Measurements from ENCODE around the gene PCGF5. TPM values are rescaled to one million over a fixed set of nuclear protein-coding genes. Genes with fewer than 3 reads are reported as not detected.
"Not testable (repeated sequence)": the region's sequence is repeated elsewhere in the genome, so short reads cannot be mapped to it uniquely, and the experiment has no call there.

The PCGF5 gene
- total RNA-seq, 2 donors from 2014 or later, result 35.7 to 41.3 TPM

- H3K4me1 ChIP-seq (replicated peaks), result no peaks in the 10 kb centered on the region
- H3K9me3 ChIP-seq, result no peaks in the 10 kb centered on the region
- intact Hi-C loops (cut with DNase I), result no loop called here
- H3K27ac ChIP-seq, result no peak overlapping the region
- no peaks in the 10 kb centered on the region for H3K36me3 ChIP-seq
- H3K27me3 ChIP-seq (replicated peaks; ENCODE audit: insufficient read depth), result no peaks in the 10 kb centered on the region
- TF ChIP-seq POLR2A (IDR thresholded peaks at IDR 0.05) (no peak), CTCF (IDR thresholded peaks at IDR 0.05) (no peak), POLR2AphosphoS5 (IDR thresholded peaks at IDR 0.05) (no peak)
- no peak overlapping the region for H3K4me3 ChIP-seq
- WGBS, result 82% methylated on average over 2 of the region's 2 CpGs
- no peak for DNase-seq (ENCODE audit: low spot score)
Observed at GRCh38 chr10:91312382-91312733, 91.9 kb downstream of the PCGF5 start.

DNA sequence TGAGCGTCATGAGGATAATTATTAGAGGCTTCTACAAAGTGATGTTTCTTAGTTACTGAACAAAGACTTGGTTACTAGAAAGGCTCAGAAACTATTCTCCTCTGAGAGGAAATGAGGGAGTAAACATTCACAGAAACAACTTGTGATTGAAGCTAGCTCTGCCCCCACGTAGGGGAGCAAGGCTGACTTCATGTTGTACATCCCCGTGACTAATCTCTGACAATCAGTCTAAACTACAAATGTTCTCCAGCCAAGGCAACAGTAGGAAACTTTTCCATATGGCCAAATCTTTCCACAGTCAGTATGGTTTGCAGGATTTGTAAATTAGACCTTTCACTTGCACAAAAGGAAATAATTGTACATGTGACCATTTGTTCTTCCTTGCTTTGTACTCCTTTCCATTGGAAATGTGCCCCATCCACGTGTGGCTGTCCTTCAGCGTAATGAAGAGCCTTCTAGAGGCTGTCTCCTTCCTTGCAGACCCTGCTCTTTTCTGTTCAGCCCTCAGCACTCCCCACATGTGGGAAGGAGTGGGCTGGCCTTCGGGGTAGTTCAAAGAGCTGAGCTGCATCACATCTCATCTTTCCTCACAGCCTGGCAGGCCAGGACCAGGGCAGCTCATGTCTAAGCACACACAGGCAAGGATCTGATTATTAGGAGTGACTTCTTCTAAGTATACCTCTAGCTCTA lies 93.5 kb downstream of the PCGF5 start:
- Histone ChIP-seq H3K36me3 (no peaks in the 10 kb centered on the region), H3K27me3 (replicated peaks; ENCODE audit: insufficient read depth) (no peaks in the 10 kb centered on the region), H3K9me3 (no peaks in the 10 kb centered on the region), H3K4me1 (replicated peaks) (no peaks in the 10 kb centered on the region), H3K4me3 (no peak overlapping the region), H3K27ac (no peak overlapping the region)
- 52% methylated on average over 6 of the region's 6 CpGs for WGBS
- no peak for DNase-seq (ENCODE audit: low spot score)
- intact Hi-C loops (cut with DNase I), result no loop called here
- TF ChIP-seq CTCF (IDR thresholded peaks at IDR 0.05) (no peak), POLR2AphosphoS5 (IDR thresholded peaks at IDR 0.05) (no peak), POLR2A (IDR thresholded peaks at IDR 0.05) (no peak)

DNA sequence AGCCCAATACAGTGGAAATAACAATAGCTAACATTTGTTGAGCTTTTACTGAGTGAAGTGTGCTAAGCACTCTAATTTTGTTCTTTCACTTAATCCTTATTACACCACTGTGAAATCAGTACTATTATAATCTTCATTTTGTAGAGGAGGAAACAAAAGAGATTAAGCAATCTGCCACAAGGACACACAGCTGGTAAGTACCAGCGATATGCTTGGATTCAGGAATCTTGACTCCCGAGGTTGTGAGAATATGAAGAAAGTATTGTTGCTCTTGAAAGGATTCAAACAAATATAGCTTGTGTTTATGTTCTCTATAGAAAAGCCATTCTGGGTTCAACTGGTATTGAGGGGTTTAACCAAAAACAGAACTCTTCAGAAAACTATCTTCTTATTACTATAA lies 96.0 kb downstream of the PCGF5 start:
- Histone ChIP-seq H3K4me3 (no peak overlapping the region), H3K9me3 (no peaks in the 10 kb centered on the region), H3K27me3 (replicated peaks; ENCODE audit: insufficient read depth) (no peaks in the 10 kb centered on the region), H3K36me3 (no peaks in the 10 kb centered on the region), H3K27ac (no peak overlapping the region), H3K4me1 (replicated peaks) (no peaks in the 10 kb centered on the region)
- 77% methylated on average over 2 of the region's 2 CpGs for WGBS
- no peak for DNase-seq (ENCODE audit: low spot score)
- TF ChIP-seq POLR2AphosphoS5 (IDR thresholded peaks at IDR 0.05), result no peak
- no peak for TF ChIP-seq POLR2A (IDR thresholded peaks at IDR 0.05)
- no peak for TF ChIP-seq CTCF (IDR thresholded peaks at IDR 0.05)
- intact Hi-C loops (cut with DNase I), result no loop called here

DNA sequence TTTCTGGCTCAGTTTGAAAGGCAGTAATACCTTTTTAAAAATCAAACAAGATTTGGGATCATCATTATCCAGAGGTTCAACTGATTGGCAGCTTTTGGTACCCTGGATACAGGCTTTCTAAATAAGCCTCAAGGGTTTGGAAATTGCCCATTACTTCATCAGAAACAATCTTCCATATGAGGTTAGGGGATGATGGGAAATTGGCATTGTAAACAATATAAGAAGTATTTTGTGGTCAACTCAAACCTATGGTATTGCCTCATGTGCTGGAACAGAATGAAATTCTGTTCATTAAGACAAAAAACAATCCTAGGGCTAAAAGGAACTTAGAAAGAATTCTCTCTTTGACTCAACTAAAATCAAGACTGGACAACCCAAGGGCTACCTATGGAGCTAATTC lies 97.1 kb downstream of the PCGF5 start:
- TF ChIP-seq POLR2AphosphoS5 (IDR thresholded peaks at IDR 0.05) (no peak), CTCF (IDR thresholded peaks at IDR 0.05) (no peak), POLR2A (IDR thresholded peaks at IDR 0.05) (no peak)
- no peaks in the 10 kb centered on the region for H3K9me3 ChIP-seq
- H3K27ac ChIP-seq, result no peak overlapping the region
- DNase-seq (ENCODE audit: low spot score), result no peak
- no peaks in the 10 kb centered on the region for H3K27me3 ChIP-seq (replicated peaks; ENCODE audit: insufficient read depth)
- no peaks in the 10 kb centered on the region for H3K4me1 ChIP-seq (replicated peaks)
- no peaks in the 10 kb centered on the region for H3K36me3 ChIP-seq
- intact Hi-C loops (cut with DNase I), result no loop called here
- H3K4me3 ChIP-seq, result no peak overlapping the region

GRCh38 chr10:91319336-91319735 lies 98.9 kb downstream of the PCGF5 start:
- no peak for DNase-seq (ENCODE audit: low spot score)
- H3K9me3 ChIP-seq, result no peaks in the 10 kb centered on the region
- no peaks in the 10 kb centered on the region for H3K36me3 ChIP-seq
- intact Hi-C loops (cut with DNase I), result no loop called here
- no peaks in the 10 kb centered on the region for H3K27me3 ChIP-seq (replicated peaks; ENCODE audit: insufficient read depth)
- TF ChIP-seq CTCF (IDR thresholded peaks at IDR 0.05), result no peak
- TF ChIP-seq POLR2AphosphoS5 (IDR thresholded peaks at IDR 0.05), result no peak
- TF ChIP-seq POLR2A (IDR thresholded peaks at IDR 0.05), result no peak
- H3K4me1 ChIP-seq (replicated peaks), result no peaks in the 10 kb centered on the region
- WGBS, result 76% methylated on average over 4 of the region's 4 CpGs
- no peak overlapping the region for H3K4me3 ChIP-seq
- no peak overlapping the region for H3K27ac ChIP-seq

DNA sequence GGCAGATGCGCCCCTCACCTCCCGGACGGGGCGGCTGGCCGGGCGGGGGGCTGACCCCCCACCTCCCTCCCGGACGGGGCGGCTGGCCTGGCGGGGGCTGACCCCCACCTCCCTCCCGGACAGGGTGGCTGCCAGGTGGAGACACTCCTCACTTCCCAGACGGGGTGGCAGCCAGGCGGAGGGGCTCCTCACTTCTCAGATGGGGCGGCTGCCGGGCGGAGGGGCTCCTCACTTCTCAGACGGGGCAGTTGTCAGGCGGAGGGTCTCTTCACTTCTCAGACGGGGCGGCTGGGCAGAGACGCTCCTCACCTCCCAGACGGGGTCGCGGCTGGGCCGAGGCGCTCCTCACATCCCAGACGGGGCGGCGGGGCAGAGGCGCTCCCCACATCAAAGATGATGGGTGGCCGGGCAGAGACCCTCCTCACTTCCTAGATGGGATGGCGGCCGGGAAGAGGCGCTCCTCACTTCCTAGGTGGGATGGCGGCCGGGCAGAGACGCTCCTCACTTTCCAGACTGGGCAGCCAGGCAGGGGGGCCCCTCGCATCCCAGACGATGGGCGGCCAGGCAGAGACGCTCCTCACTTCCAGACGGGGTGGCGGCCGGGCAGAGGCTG lies 102.9 kb downstream of the PCGF5 start:
- DNase-seq (ENCODE audit: low spot score); H3K36me3 ChIP-seq; H3K27me3 ChIP-seq (replicated peaks; ENCODE audit: insufficient read depth); H3K4me1 ChIP-seq (replicated peaks); H3K27ac ChIP-seq; intact Hi-C loops (cut with DNase I); H3K9me3 ChIP-seq; H3K4me3 ChIP-seq: not testable (repeated sequence)
- 96% methylated on average over 37 of the region's 44 CpGs for WGBS
